ENCODE measurements around the gene B3GALT5. TPM values are rescaled to one million over a fixed set of nuclear protein-coding genes. Genes with fewer than 3 reads are reported as not detected.

B3GALT5 gene
- total RNA-seq, 1 experiment from 2014 or later = 1.5 TPM

DNA sequence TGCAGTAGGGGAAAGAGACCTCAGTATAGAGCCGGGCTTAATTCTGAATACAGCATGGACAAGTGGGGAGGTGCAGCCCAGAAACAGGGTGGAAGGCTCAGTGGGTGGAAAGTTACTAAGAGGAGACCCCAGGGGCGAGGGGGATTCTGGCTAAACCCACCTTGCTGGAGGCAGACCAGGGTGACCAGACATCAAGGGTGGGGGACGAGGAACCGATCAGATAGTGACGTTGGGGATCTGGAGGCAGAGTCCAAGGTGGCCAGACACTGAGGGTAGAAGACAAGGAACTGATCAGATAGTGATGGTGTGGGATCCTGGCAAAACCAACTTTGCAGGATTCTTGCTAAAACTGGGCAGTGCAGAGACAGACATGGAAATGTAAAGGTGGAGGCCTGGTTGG, 36.8 kb downstream of the B3GALT5 start:
- no peaks in the 10 kb centered on the region for H4K20me1 ChIP-seq (ENCODE audit: low read length)
- TF ChIP-seq, protein P1, sequence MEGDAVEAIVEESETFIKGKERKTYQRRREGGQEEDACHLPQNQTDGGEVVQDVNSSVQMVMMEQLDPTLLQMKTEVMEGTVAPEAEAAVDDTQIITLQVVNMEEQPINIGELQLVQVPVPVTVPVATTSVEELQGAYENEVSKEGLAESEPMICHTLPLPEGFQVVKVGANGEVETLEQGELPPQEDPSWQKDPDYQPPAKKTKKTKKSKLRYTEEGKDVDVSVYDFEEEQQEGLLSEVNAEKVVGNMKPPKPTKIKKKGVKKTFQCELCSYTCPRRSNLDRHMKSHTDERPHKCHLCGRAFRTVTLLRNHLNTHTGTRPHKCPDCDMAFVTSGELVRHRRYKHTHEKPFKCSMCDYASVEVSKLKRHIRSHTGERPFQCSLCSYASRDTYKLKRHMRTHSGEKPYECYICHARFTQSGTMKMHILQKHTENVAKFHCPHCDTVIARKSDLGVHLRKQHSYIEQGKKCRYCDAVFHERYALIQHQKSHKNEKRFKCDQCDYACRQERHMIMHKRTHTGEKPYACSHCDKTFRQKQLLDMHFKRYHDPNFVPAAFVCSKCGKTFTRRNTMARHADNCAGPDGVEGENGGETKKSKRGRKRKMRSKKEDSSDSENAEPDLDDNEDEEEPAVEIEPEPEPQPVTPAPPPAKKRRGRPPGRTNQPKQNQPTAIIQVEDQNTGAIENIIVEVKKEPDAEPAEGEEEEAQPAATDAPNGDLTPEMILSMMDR (conservative IDR thresholded peaks at IDR 0.05; ENCODE audit: low read depth, low read length) = no peak
- no peak for TF ChIP-seq EZH2phosphoT487 (IDR thresholded peaks at IDR 0.05; ENCODE audit: borderline replicate concordance, low read length)
- no peak for TF ChIP-seq EZH2 (IDR thresholded peaks at IDR 0.05; ENCODE audit: low read length, unreplicated experiment)
- peaks cover 13% of the 10 kb centered on the region for H3K4me1 ChIP-seq (ENCODE audit: insufficient read depth, low read length)
- ATAC-seq (no peak), DNase-seq (no peak)
- H3K27ac ChIP-seq (ENCODE audit: low read length) = no peak overlapping the region
- no peak overlapping the region for H3K4me2 ChIP-seq (ENCODE audit: low read length)
- no peaks in the 10 kb centered on the region for H3F3A ChIP-seq (ENCODE audit: low read length, unreplicated experiment)
- no peaks in the 10 kb centered on the region for H3K9me2 ChIP-seq (replicated peaks; ENCODE audit: low read length)
- no peaks in the 10 kb centered on the region for H3K36me3 ChIP-seq (ENCODE audit: low read depth, low read length)
- H3K9ac ChIP-seq (ENCODE audit: low read length) = no peak overlapping the region
- H3K9me3 ChIP-seq (ENCODE audit: low read length) = no peaks in the 10 kb centered on the region
- no peak overlapping the region for H3K4me3 ChIP-seq (ENCODE audit: low read length)
- H3K27me3 ChIP-seq (ENCODE audit: low read length) = no peaks in the 10 kb centered on the region
- POLR2A ChIA-PET (ENCODE audit: unreplicated experiment) = no interaction called here
- BruUV-seq (replicated peaks) = no TSS peak
- CTCF ChIA-PET = no interaction called here
- no peaks in the 10 kb centered on the region for H3K79me2 ChIP-seq (ENCODE audit: low read length)
- no peak overlapping the region for H2AFZ ChIP-seq (ENCODE audit: low read length)
- intact Hi-C loops (cut with micrococcal nuclease) = no loop called here

DNA sequence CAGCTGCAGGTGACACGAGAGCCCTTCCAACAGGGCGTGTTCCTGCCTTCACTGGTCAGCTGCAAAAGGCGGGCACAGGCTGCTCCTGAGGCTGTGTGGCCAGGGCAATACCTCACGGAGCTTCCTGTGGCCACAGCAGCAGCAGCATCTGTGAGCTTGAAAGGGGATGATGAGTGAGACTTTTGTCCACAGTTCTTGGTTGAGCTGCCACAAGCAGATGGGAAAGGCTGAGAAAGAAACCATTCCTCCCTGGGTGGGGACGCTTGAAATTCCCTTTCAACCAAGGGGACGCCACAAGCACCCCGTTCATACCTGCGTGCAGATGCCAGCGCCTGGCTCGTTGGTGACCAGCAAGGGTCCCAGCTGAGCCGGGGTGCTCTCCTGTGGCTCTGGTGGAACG, 37.6 kb downstream of the B3GALT5 start:
- H3K36me3 ChIP-seq (ENCODE audit: low read depth, low read length) = no peaks in the 10 kb centered on the region
- no peak overlapping the region for H3K9ac ChIP-seq (ENCODE audit: low read length)
- intact Hi-C loops (cut with micrococcal nuclease) = no loop called here
- BruUV-seq (replicated peaks) = no TSS peak
- no peaks in the 10 kb centered on the region for H4K20me1 ChIP-seq (ENCODE audit: low read length)
- H3F3A ChIP-seq (ENCODE audit: low read length, unreplicated experiment) = no peaks in the 10 kb centered on the region
- H2AFZ ChIP-seq (ENCODE audit: low read length) = no peak overlapping the region
- TF ChIP-seq, protein P1 (conservative IDR thresholded peaks at IDR 0.05; ENCODE audit: low read depth, low read length) = no peak
- no peak for TF ChIP-seq EZH2 (IDR thresholded peaks at IDR 0.05; ENCODE audit: low read length, unreplicated experiment)
- TF ChIP-seq EZH2phosphoT487 (IDR thresholded peaks at IDR 0.05; ENCODE audit: borderline replicate concordance, low read length) = no peak
- no peak overlapping the region for H3K4me3 ChIP-seq (ENCODE audit: low read length)
- H3K4me2 ChIP-seq (ENCODE audit: low read length) = no peak overlapping the region
- ATAC-seq = no peak
- H3K9me3 ChIP-seq (ENCODE audit: low read length) = no peaks in the 10 kb centered on the region
- H3K79me2 ChIP-seq (ENCODE audit: low read length) = no peaks in the 10 kb centered on the region
- H3K27me3 ChIP-seq (ENCODE audit: low read length) = no peaks in the 10 kb centered on the region
- no peak overlapping the region for H3K27ac ChIP-seq (ENCODE audit: low read length)
- ChIA-PET POLR2A (ENCODE audit: unreplicated experiment) (no interaction called here), CTCF (no interaction called here)
- no peaks in the 10 kb centered on the region for H3K9me2 ChIP-seq (replicated peaks; ENCODE audit: low read length)
- no peak for DNase-seq
- H3K4me1 ChIP-seq (ENCODE audit: insufficient read depth, low read length) = peaks cover 13% of the 10 kb centered on the region

DNA sequence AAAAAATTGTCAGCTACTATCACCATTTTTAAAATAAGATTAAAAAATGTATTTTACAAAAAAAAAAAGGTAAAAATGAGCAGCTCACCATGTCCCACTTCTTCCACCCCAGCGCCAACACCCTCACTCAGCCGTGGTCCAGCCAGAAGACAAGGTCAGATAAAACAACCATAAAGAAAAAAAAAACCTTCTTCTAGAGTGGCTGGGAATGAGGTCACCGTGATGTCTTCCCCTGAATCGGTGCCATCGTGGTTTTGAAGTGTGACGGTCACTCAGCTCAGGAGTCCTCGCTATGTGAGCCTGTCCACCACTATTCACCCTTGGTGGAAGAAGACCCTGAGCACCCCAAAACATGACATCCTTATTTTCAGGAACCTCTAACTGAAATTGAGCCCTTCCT, 38.1 kb downstream of the B3GALT5 start:
- POLR2A ChIA-PET (ENCODE audit: unreplicated experiment) = no interaction called here
- DNase-seq (no peak), ATAC-seq (no peak)
- Histone ChIP-seq H4K20me1 (ENCODE audit: low read length) (no peaks in the 10 kb centered on the region), H3K9me3 (ENCODE audit: low read length) (no peaks in the 10 kb centered on the region), H3K36me3 (ENCODE audit: low read depth, low read length) (no peaks in the 10 kb centered on the region), H3K27me3 (ENCODE audit: low read length) (no peaks in the 10 kb centered on the region), H3K27ac (ENCODE audit: low read length) (no peak overlapping the region), H3K9ac (ENCODE audit: low read length) (no peak overlapping the region), H3K4me1 (ENCODE audit: insufficient read depth, low read length) (peaks cover 13% of the 10 kb centered on the region), H3K4me3 (ENCODE audit: low read length) (no peak overlapping the region), H3F3A (ENCODE audit: low read length, unreplicated experiment) (no peaks in the 10 kb centered on the region), H2AFZ (ENCODE audit: low read length) (no peak overlapping the region), H3K4me2 (ENCODE audit: low read length) (no peak overlapping the region), H3K79me2 (ENCODE audit: low read length) (no peaks in the 10 kb centered on the region), H3K9me2 (replicated peaks; ENCODE audit: low read length) (no peaks in the 10 kb centered on the region)
- intact Hi-C loops (cut with micrococcal nuclease) = no loop called here
- BruUV-seq (replicated peaks) = no TSS peak
- CTCF ChIA-PET = no interaction called here
- TF ChIP-seq, protein P1 (conservative IDR thresholded peaks at IDR 0.05; ENCODE audit: low read depth, low read length) = no peak
- TF ChIP-seq EZH2phosphoT487 (IDR thresholded peaks at IDR 0.05; ENCODE audit: borderline replicate concordance, low read length) (no peak), EZH2 (IDR thresholded peaks at IDR 0.05; ENCODE audit: low read length, unreplicated experiment) (no peak)

Measured in PC-3 (cell line).